GM12801 (cell line): ENCODE measurements around the gene SH3RF1.

Source experiments
- TF ChIP-seq, protein P1 (sequence below): IDR thresholded peaks from one replicate; pipeline ENCODE4 v1.5.1; 2011; ENCODE audit warnings: control low read depth; ENCODE audit not compliant: insufficient read length; ENCODE audit errors: extremely low read depth

Gene SH3RF1

DNA sequence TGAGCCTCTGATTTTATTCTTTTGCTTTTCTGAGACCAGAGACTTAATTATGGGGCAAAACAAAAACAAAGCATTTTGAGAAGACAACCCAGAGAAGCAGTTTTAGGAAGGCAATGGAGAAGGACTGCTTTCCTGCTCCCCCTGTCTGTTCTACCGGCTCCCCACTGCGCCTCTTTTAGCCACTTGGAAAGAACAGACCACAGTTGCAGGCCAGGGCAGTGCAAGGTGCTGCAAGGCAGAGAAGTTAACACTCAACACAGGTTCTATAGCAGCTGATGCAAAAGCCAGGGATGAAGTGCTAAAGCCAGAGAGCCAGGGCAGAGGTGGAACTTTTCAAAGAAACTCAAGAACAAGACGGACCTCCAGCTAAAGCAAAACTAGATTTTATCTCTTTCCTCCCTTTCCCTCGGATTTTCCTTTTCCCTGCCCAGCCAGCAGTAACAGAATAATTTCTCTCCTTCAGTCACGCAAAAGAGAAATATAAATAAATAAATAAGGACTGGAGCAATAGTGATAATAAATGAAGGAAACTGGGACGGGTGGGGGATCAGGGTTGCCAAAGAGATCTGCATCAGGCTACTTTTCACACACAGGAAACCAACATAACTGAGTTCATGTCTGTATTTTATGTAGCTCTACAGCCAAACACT is 10.4 kb downstream of the SH3RF1 start:
- TF ChIP-seq, protein P1, sequence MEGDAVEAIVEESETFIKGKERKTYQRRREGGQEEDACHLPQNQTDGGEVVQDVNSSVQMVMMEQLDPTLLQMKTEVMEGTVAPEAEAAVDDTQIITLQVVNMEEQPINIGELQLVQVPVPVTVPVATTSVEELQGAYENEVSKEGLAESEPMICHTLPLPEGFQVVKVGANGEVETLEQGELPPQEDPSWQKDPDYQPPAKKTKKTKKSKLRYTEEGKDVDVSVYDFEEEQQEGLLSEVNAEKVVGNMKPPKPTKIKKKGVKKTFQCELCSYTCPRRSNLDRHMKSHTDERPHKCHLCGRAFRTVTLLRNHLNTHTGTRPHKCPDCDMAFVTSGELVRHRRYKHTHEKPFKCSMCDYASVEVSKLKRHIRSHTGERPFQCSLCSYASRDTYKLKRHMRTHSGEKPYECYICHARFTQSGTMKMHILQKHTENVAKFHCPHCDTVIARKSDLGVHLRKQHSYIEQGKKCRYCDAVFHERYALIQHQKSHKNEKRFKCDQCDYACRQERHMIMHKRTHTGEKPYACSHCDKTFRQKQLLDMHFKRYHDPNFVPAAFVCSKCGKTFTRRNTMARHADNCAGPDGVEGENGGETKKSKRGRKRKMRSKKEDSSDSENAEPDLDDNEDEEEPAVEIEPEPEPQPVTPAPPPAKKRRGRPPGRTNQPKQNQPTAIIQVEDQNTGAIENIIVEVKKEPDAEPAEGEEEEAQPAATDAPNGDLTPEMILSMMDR, result no peak

- TF ChIP-seq, protein P1, result no peak
Observed at GRCh38 chr4:169259271-169259670, 11.5 kb downstream of the SH3RF1 start.

DNA sequence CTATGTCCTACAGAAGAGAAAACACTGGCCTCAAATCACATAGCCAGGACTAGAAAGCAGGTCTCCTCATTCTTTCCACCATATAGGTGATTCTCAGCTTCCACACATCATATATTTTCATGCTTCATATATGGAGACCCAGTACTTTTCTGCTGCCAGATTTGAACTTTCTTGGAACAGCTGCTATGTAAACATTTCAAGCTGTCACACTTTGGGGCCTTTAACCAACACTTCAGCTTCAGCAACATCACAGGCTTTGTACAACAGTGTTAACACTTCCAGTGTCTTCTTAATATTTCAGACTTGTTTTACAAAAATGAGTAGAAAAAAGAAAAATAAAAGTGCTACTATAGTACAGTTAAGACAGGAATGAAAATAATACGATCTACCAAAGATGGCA is 12.6 kb downstream of the SH3RF1 start:
- TF ChIP-seq, protein P1, result no peak

- TF ChIP-seq, protein P1, result no peak
Observed at GRCh38 chr4:169256856-169257761, 13.6 kb downstream of the SH3RF1 start.

DNA sequence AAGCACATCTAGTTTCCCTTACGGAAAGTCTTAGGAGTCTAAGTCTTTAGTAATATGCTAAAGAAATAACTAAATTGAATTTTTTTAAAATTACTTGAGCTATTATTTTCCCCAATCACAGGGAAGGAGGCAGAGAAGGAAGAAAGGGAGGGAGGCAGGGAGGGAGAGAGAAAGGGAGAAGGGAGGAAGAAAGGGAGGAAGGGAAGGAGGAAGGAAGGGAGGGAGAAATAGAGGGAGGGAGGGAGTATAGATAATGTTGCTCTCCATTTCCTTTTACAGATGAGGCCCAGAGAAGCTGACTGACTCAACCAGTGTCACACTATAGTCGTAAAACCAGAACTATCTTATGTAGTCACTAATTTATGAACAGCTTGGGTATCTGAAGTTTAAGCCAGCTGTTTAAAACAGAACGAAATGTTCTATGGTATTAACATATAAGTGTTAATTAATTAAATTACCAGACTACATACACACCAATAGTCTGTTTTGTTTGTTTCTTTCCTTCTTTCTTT is 14.6 kb downstream of the SH3RF1 start:
- TF ChIP-seq, protein P1, result no peak

DNA sequence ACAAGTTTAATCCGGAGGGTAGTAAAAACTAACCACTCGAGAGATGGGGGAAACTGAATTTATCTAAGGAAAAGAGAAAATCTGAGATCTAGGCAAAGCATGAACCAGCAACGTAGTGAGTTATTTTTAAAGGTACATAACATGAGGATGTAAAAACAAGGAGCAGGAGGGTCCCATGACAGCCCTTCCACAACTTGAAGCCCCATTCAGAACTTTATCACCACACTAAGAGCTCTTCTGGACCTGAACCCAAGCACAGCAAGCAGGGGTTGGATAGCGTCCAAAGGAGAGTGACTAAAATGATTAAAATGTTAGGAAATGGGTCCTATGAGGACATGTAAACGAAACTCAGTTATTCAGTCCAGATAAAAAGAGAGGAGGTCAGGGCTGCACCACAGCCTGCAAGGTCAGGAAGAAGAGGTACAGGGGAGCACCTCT is 16.2 kb downstream of the SH3RF1 start:
- TF ChIP-seq, protein P1, result no peak

DNA sequence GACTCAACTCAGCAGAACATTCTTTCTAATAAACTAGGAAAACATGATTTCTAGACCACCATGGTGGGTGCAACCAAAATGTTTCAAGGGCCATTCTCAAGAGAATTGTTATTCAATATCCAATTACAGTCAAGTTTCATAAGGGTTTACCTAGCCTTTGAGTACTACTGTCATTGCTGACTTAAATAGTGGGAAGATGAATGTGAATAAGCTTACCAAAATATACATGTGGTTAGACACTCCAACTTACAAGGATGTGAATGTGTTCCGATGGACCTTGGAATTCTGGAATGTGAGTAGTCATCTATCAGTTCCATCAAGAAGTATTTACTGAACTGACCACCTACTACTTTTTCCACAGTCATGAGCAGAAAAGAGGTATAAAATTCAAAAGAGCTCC is 16.9 kb downstream of the SH3RF1 start:
- TF ChIP-seq, protein P1, result no peak
